ENCODE results near the gene ABCD4. TPM values are rescaled to one million over a fixed set of nuclear protein-coding genes. Genes with fewer than 3 reads are reported as not detected.

Gene ABCD4
- total RNA-seq, 4 donors from 2014 or later: 20.0 to 45.4 (median 33.0) TPM

GRCh38 chr14:74348735-74349463, 46.2 kb upstream of the ABCD4 start:
- Histone ChIP-seq H3K4me1 (no peaks in the 10 kb centered on the region), H3K27me3 (peaks cover 63% of the 10 kb centered on the region), H3K4me3 (no peak overlapping the region), H3K36me3 (no peaks in the 10 kb centered on the region), H3K27ac (no peak overlapping the region), H3K9me3 (no peaks in the 10 kb centered on the region)
- no peak for ATAC-seq
- 0% methylated on average over 1 of the region's 17 CpGs for whole genome bisulfite sequencing, 2 donors (ENCODE audit: low coverage in 1 of 2)
- TF ChIP-seq POLR2A (IDR thresholded peaks at IDR 0.05): no peak
- no peak for TF ChIP-seq CTCF (IDR thresholded peaks at IDR 0.05)
- no peak for TF ChIP-seq POLR2AphosphoS5 (IDR thresholded peaks at IDR 0.05)
- TF ChIP-seq EP300 (IDR thresholded peaks at IDR 0.05): no peak

GRCh38 chr14:74348241-74348734, 45.6 kb upstream of the ABCD4 start, which contains the start of gene VRTN:
Gene VRTN (plus strand): TSS chr14:74348471. CDS start chr14:74356784, 8,313 bp downstream.
- TF ChIP-seq CTCF (IDR thresholded peaks at IDR 0.05) (no peak), POLR2A (IDR thresholded peaks at IDR 0.05) (no peak)
- Histone ChIP-seq H3K9me3 (no peaks in the 10 kb centered on the region), H3K4me1 (no peaks in the 10 kb centered on the region), H3K36me3 (no peaks in the 10 kb centered on the region), H3K4me3 (no peak within 1 kb of the TSS), H3K27ac (no peak within 1 kb of the TSS), H3K27me3 (peaks cover 63% of the 10 kb centered on the region)
- WGBS, 2 donors (ENCODE audit: low coverage in 1 of 2): 20 to 25% methylated on average over 1 to 4 of the region's 12 CpGs
- no peak for ATAC-seq

GRCh38 chr14:74347795-74348100, 45.0 kb upstream of the ABCD4 start:
- H3K4me1 ChIP-seq: no peaks in the 10 kb centered on the region
- no peak for TF ChIP-seq POLR2A (IDR thresholded peaks at IDR 0.05)
- no peak for TF ChIP-seq POLR2AphosphoS5 (IDR thresholded peaks at IDR 0.05)
- TF ChIP-seq EP300 (IDR thresholded peaks at IDR 0.05): no peak
- no peak for TF ChIP-seq CTCF (IDR thresholded peaks at IDR 0.05)
- ATAC-seq: no peak
- H3K9me3 ChIP-seq: no peaks in the 10 kb centered on the region
- no peak overlapping the region for H3K27ac ChIP-seq
- H3K27me3 ChIP-seq: peaks cover 63% of the 10 kb centered on the region
- no CpG with 5 or more reads among the region's 1 CpG for WGBS, 2 donors (ENCODE audit: low coverage in 1 of 2)
- H3K36me3 ChIP-seq: no peaks in the 10 kb centered on the region
- no peak overlapping the region for H3K4me3 ChIP-seq

GRCh38 chr14:74347097-74347794, 44.5 kb upstream of the ABCD4 start:
- no peak for ATAC-seq
- 33 to 52% methylated on average over 1 to 5 of the region's 7 CpGs for WGBS, 2 donors (ENCODE audit: low coverage in 1 of 2)
- H3K27me3 ChIP-seq: peaks cover 62% of the 10 kb centered on the region
- no peak overlapping the region for H3K4me3 ChIP-seq
- no peaks in the 10 kb centered on the region for H3K36me3 ChIP-seq
- no peaks in the 10 kb centered on the region for H3K4me1 ChIP-seq
- no peaks in the 10 kb centered on the region for H3K9me3 ChIP-seq
- H3K27ac ChIP-seq: no peak overlapping the region
- TF ChIP-seq POLR2A (IDR thresholded peaks at IDR 0.05) (no peak), POLR2AphosphoS5 (IDR thresholded peaks at IDR 0.05) (no peak), CTCF (IDR thresholded peaks at IDR 0.05) (no peak), EP300 (IDR thresholded peaks at IDR 0.05) (no peak)

GRCh38 chr14:74346341-74346740, 43.6 kb upstream of the ABCD4 start:
- Histone ChIP-seq H3K4me1 (no peaks in the 10 kb centered on the region), H3K27ac (no peak overlapping the region), H3K36me3 (no peaks in the 10 kb centered on the region), H3K9me3 (no peaks in the 10 kb centered on the region), H3K4me3 (no peak overlapping the region), H3K27me3 (peaks cover 60% of the 10 kb centered on the region)
- WGBS, 2 donors (ENCODE audit: low coverage in 1 of 2): 64 to 81% methylated on average over 2 of the region's 2 CpGs
- no peak for TF ChIP-seq CTCF (IDR thresholded peaks at IDR 0.05)
- no peak for TF ChIP-seq EP300 (IDR thresholded peaks at IDR 0.05)
- TF ChIP-seq POLR2AphosphoS5 (IDR thresholded peaks at IDR 0.05): no peak
- no peak for ATAC-seq

All from gastroesophageal sphincter (tissue), 4 donors.